Activated gamma-delta T cell (primary cell): ENCODE data around the gene RHCG.
"Not testable (repeated sequence)": the region's sequence is repeated elsewhere in the genome, so short reads cannot be mapped to it uniquely, and the experiment has no call there.

ENCODE experiments used
- DNase-seq: peaks from one replicate; lab custom pipeline; 2025; lab: John Stamatoyannopoulos, UW

The RHCG gene

GRCh38 chr15:89477411-89478242, 18.8 kb downstream of the RHCG start:
- no peak for DNase-seq

- no peak for DNase-seq
Measured at GRCh38 chr15:89475661-89476060, 20.7 kb downstream of the RHCG start.

- no peak for DNase-seq
Measured at GRCh38 chr15:89472785-89473256, 23.6 kb downstream of the RHCG start.

- DNase-seq: no peak
Measured at GRCh38 chr15:89469426-89470096, 26.8 kb downstream of the RHCG start.

- not testable (repeated sequence) for DNase-seq
Measured at GRCh38 chr15:89468813-89469212, 27.6 kb downstream of the RHCG start.

GRCh38 chr15:89463113-89463512, 33.3 kb downstream of the RHCG start:
- DNase-seq: no peak

GRCh38 chr15:89462198-89462912, 34.0 kb downstream of the RHCG start:
- DNase-seq: no peak

- DNase-seq: no peak
Measured at GRCh38 chr15:89461386-89461785, 35.0 kb downstream of the RHCG start.

GRCh38 chr15:89460048-89460447, 36.3 kb downstream of the RHCG start:
- no peak for DNase-seq

- no peak for DNase-seq
Measured at GRCh38 chr15:89459271-89460038, 36.9 kb downstream of the RHCG start.

- DNase-seq: no peak
Measured at GRCh38 chr15:89458440-89458839, 37.9 kb downstream of the RHCG start.

GRCh38 chr15:89457086-89457485, 39.3 kb downstream of the RHCG start:
- no peak for DNase-seq

GRCh38 chr15:89455535-89455934, 40.8 kb downstream of the RHCG start:
- DNase-seq: no peak

- no peak for DNase-seq
Measured at GRCh38 chr15:89452330-89452836, 44.0 kb downstream of the RHCG start.

GRCh38 chr15:89451846-89452245, 44.5 kb downstream of the RHCG start:
- no peak for DNase-seq

- DNase-seq: no peak
Measured at GRCh38 chr15:89450076-89451006, 46.0 kb downstream of the RHCG start.

- no peak for DNase-seq
Measured at GRCh38 chr15:89448825-89449224, 47.6 kb downstream of the RHCG start.

GRCh38 chr15:89447676-89448075, 48.7 kb downstream of the RHCG start:
- no peak for DNase-seq

GRCh38 chr15:89446255-89446891, 50.0 kb downstream of the RHCG start:
- DNase-seq: no peak

- no peak for DNase-seq
Measured at GRCh38 chr15:89445518-89445917, 50.9 kb downstream of the RHCG start.
